Activated naive CD4-positive, alpha-beta T cell treated with anti-CD3 and anti-CD28 coated beads, Interleukin-2, amount 50 U/mL, for 24 hours (primary cell): Measurements from ENCODE around the gene ZNF716.
"Not testable (repeated sequence)": the region's sequence is repeated elsewhere in the genome, so short reads cannot be mapped to it uniquely, and the experiment has no call there.

Experiments used
- H3K27ac Mint-ChIP-seq: one replicate; pipeline ENCODE4 v1.8.0; 2021; ENCODE audit warnings: mild to moderate bottlenecking, mixed read lengths
- H3K27me3 Mint-ChIP-seq: one replicate; pipeline ENCODE4 v1.8.0; 2021; ENCODE audit warnings: mixed read lengths
- H3K36me3 Mint-ChIP-seq: one replicate; pipeline ENCODE4 v1.8.0; 2021; ENCODE audit warnings: mixed read lengths
- H3K4me1 Mint-ChIP-seq: one replicate; pipeline ENCODE4 v1.8.0; 2021; ENCODE audit warnings: mixed read lengths
- H3K4me3 Mint-ChIP-seq: one replicate; pipeline ENCODE4 v1.8.0; 2021; ENCODE audit warnings: mild to moderate bottlenecking, mixed read lengths
- H3K9me3 Mint-ChIP-seq: one replicate; pipeline ENCODE4 v1.8.0; 2021; ENCODE audit warnings: mixed read lengths

ZNF716 gene

DNA sequence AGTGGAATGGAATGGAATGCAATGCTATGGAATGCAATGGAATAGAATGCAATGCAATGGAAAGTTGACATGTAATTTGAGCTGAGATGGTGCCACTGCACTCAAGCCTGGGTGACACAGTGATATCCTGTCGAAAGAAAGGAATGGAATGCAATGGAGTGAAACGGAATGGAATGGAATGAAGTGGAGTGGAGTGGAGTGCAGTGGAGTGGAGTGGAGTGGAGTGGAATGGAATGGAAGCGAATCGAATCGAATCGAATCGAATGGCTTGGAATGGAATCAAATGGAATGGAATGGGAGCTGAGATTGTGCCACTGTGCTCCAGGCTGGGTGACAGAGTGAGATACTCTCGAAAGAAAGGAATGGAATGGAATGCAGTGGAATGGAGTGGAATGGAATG is 45.1 kb downstream of the ZNF716 start:
- not testable (repeated sequence) for H3K36me3 Mint-ChIP-seq, H3K27ac Mint-ChIP-seq, H3K9me3 Mint-ChIP-seq, H3K4me3 Mint-ChIP-seq, H3K27me3 Mint-ChIP-seq, H3K4me1 Mint-ChIP-seq

- Mint-ChIP-seq H3K27ac (no peak overlapping the region), H3K4me1 (no peaks in the 10 kb centered on the region), H3K27me3 (no peaks in the 10 kb centered on the region), H3K36me3 (no peaks in the 10 kb centered on the region), H3K4me3 (no peak overlapping the region), H3K9me3 (peaks cover 11% of the 10 kb centered on the region)
Observed at GRCh38 chr7:57496395-57496794, 46.4 kb downstream of the ZNF716 start.

DNA sequence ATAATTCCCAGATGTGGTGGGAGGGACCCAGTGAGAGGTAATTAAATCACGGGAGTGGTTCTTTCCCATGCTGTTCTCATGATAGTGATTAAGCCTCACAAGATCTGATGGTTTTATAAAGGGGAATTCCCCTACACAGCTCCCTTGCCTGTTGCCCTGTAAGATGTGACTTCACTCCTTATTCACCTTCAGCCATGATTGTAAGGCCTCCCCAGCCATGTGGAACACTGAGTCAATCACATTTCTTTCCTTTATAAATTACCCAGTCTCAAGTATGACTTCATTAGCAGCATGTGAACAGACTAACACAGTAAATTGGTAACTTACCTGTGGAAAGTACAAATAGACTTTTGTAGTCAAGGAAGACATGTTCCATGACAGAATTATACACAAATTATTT is 55.2 kb downstream of the ZNF716 start:
- Mint-ChIP-seq H3K27ac (no peak overlapping the region), H3K9me3 (peaks cover 18% of the 10 kb centered on the region), H3K36me3 (no peaks in the 10 kb centered on the region), H3K4me1 (no peaks in the 10 kb centered on the region), H3K4me3 (no peak overlapping the region), H3K27me3 (no peaks in the 10 kb centered on the region)
